Liver (tissue), 9 donors: Measurements from ENCODE around the gene MCM6. TPM values are rescaled to one million over a fixed set of nuclear protein-coding genes. Genes with fewer than 3 reads are reported as not detected.

Experiments
- DNase-seq: peaks from one replicate; pipeline ENCODE4 v3.0.0-alpha.2; 2017; ENCODE audit warnings: low spot score
- H3K27ac ChIP-seq, 2 donors: one replicate each; pipeline ENCODE4 v1.7.0; 2013; ENCODE audit warnings: inconsistent platforms in 2 of 2, low read length in 2 of 2, control low read depth in 1 of 2, low read depth in 1 of 2, mild to moderate bottlenecking in 1 of 2
- H3K27me3 ChIP-seq, 4 donors: one replicate each; pipeline versions ENCODE4 v1.6.1 to v1.7.0; 2013; ENCODE audit warnings: low read length in 3 of 4, inconsistent platforms in 1 of 4, mild to moderate bottlenecking in 1 of 4, moderate library complexity in 1 of 4; ENCODE audit not compliant: control insufficient read depth in 4 of 4, insufficient read depth in 4 of 4
- H3K36me3 ChIP-seq, 4 donors: one replicate each; pipeline versions ENCODE4 v1.6.1 to v1.7.0; 2013; ENCODE audit warnings: low read length in 3 of 4, mild to moderate bottlenecking in 3 of 4, low read depth in 1 of 4, moderate library complexity in 1 of 4; ENCODE audit not compliant: control insufficient read depth in 4 of 4, insufficient read depth in 3 of 4
- H3K4me1 ChIP-seq, 4 donors: one replicate each; pipeline versions ENCODE4 v1.6.1 to v1.7.0; 2013; ENCODE audit warnings: low read length in 3 of 4, mild to moderate bottlenecking in 3 of 4, moderate library complexity in 1 of 4; ENCODE audit not compliant: control insufficient read depth in 4 of 4, insufficient read depth in 4 of 4
- H3K4me3 ChIP-seq, 3 donors: one replicate each; pipeline versions ENCODE4 v1.6.1 to v1.7.0; 2013; ENCODE audit warnings: low read length in 3 of 3, control low read depth in 1 of 3, low read depth in 1 of 3, mild to moderate bottlenecking in 1 of 3
- H3K9ac ChIP-seq, 2 donors: one replicate each; pipeline ENCODE4 v1.7.0; 2013; ENCODE audit warnings: low read length in 2 of 2, mild to moderate bottlenecking in 2 of 2, moderate library complexity in 2 of 2, control low read depth in 1 of 2, low read depth in 1 of 2
- H3K9me3 ChIP-seq, 4 donors: one replicate each; pipeline versions ENCODE4 v1.6.1 to v1.7.0; 2013; ENCODE audit warnings: low read length in 3 of 4; ENCODE audit not compliant: control insufficient read depth in 4 of 4
- EGR1 ChIP-seq, 2 donors: IDR thresholded peaks; 2 replicates each; pipeline ENCODE4 v1.6.1; 2016 to 2018; ENCODE audit warnings: antibody characterized with exemption in 2 of 2, low read depth in 2 of 2
- FOXA1 ChIP-seq: IDR thresholded peaks from 2 replicates; pipeline ENCODE4 v1.6.1; 2016; ENCODE audit warnings: antibody characterized with exemption
- FOXA2 ChIP-seq: IDR thresholded peaks from 2 replicates; pipeline ENCODE4 v1.6.1; 2016; ENCODE audit warnings: antibody characterized with exemption
- GABPA ChIP-seq, 2 donors: IDR thresholded peaks in 1 of 2; conservative IDR thresholded peaks in 1 of 2; 2 replicates each; pipeline ENCODE4 v1.6.1; 2016; ENCODE audit warnings: antibody characterized with exemption in 2 of 2, mild to moderate bottlenecking in 1 of 2, moderate library complexity in 1 of 2
- HNF4A ChIP-seq, 2 donors: conservative IDR thresholded peaks; 2 replicates each; pipeline ENCODE4 v1.6.1; 2016; ENCODE audit warnings: antibody characterized with exemption in 2 of 2, mild to moderate bottlenecking in 2 of 2
- HNF4G ChIP-seq: IDR thresholded peaks from 2 replicates; pipeline ENCODE4 v1.6.1; 2016; ENCODE audit warnings: antibody characterized with exemption
- NR2F2 ChIP-seq: IDR thresholded peaks from 2 replicates; pipeline ENCODE4 v1.6.1; 2016; ENCODE audit warnings: antibody characterized with exemption
- RAD21 ChIP-seq, 2 donors: IDR thresholded peaks; 2 replicates each; pipeline ENCODE4 v1.6.1; 2016; ENCODE audit warnings: antibody characterized with exemption in 2 of 2, mild to moderate bottlenecking in 2 of 2
- RXRA ChIP-seq, 2 donors: IDR thresholded peaks; 2 replicates each; pipeline ENCODE4 v1.6.1; 2017 to 2018; ENCODE audit warnings: antibody characterized with exemption in 2 of 2, mild to moderate bottlenecking in 1 of 2
- SP1 ChIP-seq: IDR thresholded peaks from 2 replicates; pipeline ENCODE4 v1.6.1; 2018; ENCODE audit warnings: antibody characterized with exemption, mild to moderate bottlenecking
- TAF1 ChIP-seq: conservative IDR thresholded peaks from 2 replicates; pipeline ENCODE4 v1.6.1; 2016; ENCODE audit warnings: antibody characterized with exemption, mild to moderate bottlenecking
- YY1 ChIP-seq: IDR thresholded peaks from 2 replicates; pipeline ENCODE4 v1.6.1; 2016; ENCODE audit warnings: antibody characterized with exemption, mild to moderate bottlenecking
- WGBS: extraction: QIAGEN DNeasy Blood & Tissue Kit; methylation state at CpG from one replicate; pipeline ENCODE4 v1.1.7; 2013; 5-methylcytosine and 5-hydroxymethylcytosine counted together
- polyA plus RNA-seq, 2 donors: library from polyadenylated mRNA; stranded (reverse) in 1 of 2; unstranded in 1 of 2; fragments of 200-250 nt in 1 of 2; fragments of >200 nt in 1 of 2; fragmentation: Nextera tagmentation in 1 of 2; extraction: Ambion mirVana in 1 of 2; gene quantifications; one replicate each; pipeline versions ENCODE4 v1.2.1 to v1.2.3, GENCODE V29; 2013 to 2015
- total RNA-seq, 2 donors: library from RNA; depleted of rRNA; stranded (reverse); fragments of >200 nt; gene quantifications; one replicate each; pipeline ENCODE4 v1.2.3, GENCODE V29; 2014
- TF ChIP-seq, protein P1 (sequence below): IDR thresholded peaks from 2 replicates; pipeline ENCODE4 v1.6.1; 2016; ENCODE audit warnings: antibody characterized with exemption
- TF ChIP-seq, protein P2 (sequence below): fragments of 150-350 bp; IDR thresholded peaks from 2 replicates; pipeline ENCODE4 v1.5.1; 2017; ENCODE audit warnings: improper control_type of control experiment, low read depth, low read length; ENCODE audit not compliant: missing input control
- TF ChIP-seq, protein P3 (sequence below): IDR thresholded peaks from 2 replicates; pipeline ENCODE4 v1.6.1; 2016; ENCODE audit warnings: antibody characterized with exemption, mild to moderate bottlenecking
- TF ChIP-seq, protein P4 (sequence below): IDR thresholded peaks from 2 replicates; pipeline ENCODE4 v1.6.1; 2016; ENCODE audit warnings: antibody characterized with exemption
- donor health status: healthy.
- donor health status: healthy.
- donor health status: healthy.
- donor health status: healthy.
- donor health status: healthy.

The MCM6 gene
- total and polyA plus RNA-seq, 4 donors: 1.8 to 35.7 (median 2.8) TPM

DNA sequence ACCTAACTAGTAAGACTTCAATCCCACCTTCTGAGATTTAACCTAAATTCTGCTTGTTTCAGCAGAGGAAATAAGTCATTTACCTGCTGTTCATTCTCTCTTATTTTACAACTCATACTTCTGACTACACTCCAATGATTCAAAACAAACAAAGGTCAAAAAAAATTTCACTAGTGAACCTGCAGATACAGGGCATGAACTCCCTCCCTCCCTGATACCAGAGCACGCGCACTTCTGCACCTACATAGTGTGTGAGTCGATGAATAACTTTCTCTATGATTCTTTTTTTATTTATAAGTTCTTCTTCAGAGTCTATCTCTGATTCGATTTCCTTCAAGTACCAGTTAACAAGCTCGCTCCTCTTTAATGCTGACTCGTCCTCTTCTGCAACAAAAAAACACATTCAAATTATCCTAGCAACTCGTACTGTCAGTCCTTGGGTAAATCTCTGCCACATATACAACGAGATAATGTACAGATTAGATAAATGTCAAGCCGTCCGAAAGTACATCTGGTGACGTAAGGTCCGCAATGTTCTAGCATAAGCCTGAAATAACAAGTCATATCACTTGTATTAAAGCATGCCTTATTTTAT is 31.8 kb downstream of the MCM6 start:
- H3K4me3 ChIP-seq: no peak overlapping the region
- H3K9ac ChIP-seq: no peak overlapping the region
- H3K9me3 ChIP-seq: no peaks in the 10 kb centered on the region
- H3K27me3 ChIP-seq: no peaks in the 10 kb centered on the region
- no peak for DNase-seq
- no peak for TF ChIP-seq FOXA1
- TF ChIP-seq RXRA (IDR thresholded peaks at IDR 0.05): no peak
- TF ChIP-seq TAF1: no peak
- TF ChIP-seq EGR1 (IDR thresholded peaks at IDR 0.05; ENCODE audit: low read depth in 2 of 2): no peak
- TF ChIP-seq YY1: no peak
- TF ChIP-seq RAD21 (IDR thresholded peaks at IDR 0.05): no peak
- TF ChIP-seq SP1: no peak
- no peak overlapping the region for H3K27ac ChIP-seq
- H3K4me1 ChIP-seq: no peaks in the 10 kb centered on the region
- 95% methylated on average over 12 of the region's 12 CpGs for WGBS
- H3K36me3 ChIP-seq: peaks cover 0 to 10% (median 9%) of the 10 kb centered on the region in 4 donors

DNA sequence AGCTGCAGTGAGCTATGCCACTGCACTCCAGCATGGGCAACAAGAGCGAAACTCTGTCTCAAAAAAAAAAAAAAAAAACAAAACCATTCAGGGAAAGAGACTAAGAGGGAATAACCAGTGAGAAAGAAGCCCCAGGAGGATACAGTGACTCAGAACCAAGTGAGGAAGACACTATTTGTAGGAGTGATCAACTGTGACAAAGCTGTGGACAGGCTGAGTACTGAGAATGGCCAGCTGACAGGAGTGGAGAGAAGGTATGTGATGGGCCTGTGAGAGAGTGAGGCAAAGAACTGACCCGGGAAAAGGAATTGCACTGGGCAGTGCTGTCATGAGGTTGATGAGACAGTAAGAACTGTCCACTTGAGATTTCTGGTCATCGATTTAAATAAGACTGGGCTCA is 32.6 kb downstream of the MCM6 start:
- WGBS: 94% methylated on average over 3 of the region's 3 CpGs
- Histone ChIP-seq H3K9me3 (no peaks in the 10 kb centered on the region), H3K27ac (no peak overlapping the region), H3K27me3 (no peaks in the 10 kb centered on the region), H3K4me3 (no peak overlapping the region), H3K9ac (no peak overlapping the region), H3K4me1 (no peaks in the 10 kb centered on the region), H3K36me3 (peaks cover 0 to 10% (median 8%) of the 10 kb centered on the region in 4 donors)
- TF ChIP-seq, protein P1, sequence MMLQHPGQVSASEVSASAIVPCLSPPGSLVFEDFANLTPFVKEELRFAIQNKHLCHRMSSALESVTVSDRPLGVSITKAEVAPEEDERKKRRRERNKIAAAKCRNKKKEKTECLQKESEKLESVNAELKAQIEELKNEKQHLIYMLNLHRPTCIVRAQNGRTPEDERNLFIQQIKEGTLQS: no peak
- TF ChIP-seq GABPA (IDR thresholded peaks at IDR 0.05 in 1 of 2, conservative IDR thresholded peaks at IDR 0.05 in 1 of 2): no peak
- no peak for TF ChIP-seq RAD21 (IDR thresholded peaks at IDR 0.05)
- TF ChIP-seq TAF1: no peak
- TF ChIP-seq, protein P2, sequence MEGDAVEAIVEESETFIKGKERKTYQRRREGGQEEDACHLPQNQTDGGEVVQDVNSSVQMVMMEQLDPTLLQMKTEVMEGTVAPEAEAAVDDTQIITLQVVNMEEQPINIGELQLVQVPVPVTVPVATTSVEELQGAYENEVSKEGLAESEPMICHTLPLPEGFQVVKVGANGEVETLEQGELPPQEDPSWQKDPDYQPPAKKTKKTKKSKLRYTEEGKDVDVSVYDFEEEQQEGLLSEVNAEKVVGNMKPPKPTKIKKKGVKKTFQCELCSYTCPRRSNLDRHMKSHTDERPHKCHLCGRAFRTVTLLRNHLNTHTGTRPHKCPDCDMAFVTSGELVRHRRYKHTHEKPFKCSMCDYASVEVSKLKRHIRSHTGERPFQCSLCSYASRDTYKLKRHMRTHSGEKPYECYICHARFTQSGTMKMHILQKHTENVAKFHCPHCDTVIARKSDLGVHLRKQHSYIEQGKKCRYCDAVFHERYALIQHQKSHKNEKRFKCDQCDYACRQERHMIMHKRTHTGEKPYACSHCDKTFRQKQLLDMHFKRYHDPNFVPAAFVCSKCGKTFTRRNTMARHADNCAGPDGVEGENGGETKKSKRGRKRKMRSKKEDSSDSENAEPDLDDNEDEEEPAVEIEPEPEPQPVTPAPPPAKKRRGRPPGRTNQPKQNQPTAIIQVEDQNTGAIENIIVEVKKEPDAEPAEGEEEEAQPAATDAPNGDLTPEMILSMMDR: no peak
- no peak for TF ChIP-seq YY1
- TF ChIP-seq EGR1 (IDR thresholded peaks at IDR 0.05; ENCODE audit: low read depth in 2 of 2): no peak
- TF ChIP-seq, protein P3, sequence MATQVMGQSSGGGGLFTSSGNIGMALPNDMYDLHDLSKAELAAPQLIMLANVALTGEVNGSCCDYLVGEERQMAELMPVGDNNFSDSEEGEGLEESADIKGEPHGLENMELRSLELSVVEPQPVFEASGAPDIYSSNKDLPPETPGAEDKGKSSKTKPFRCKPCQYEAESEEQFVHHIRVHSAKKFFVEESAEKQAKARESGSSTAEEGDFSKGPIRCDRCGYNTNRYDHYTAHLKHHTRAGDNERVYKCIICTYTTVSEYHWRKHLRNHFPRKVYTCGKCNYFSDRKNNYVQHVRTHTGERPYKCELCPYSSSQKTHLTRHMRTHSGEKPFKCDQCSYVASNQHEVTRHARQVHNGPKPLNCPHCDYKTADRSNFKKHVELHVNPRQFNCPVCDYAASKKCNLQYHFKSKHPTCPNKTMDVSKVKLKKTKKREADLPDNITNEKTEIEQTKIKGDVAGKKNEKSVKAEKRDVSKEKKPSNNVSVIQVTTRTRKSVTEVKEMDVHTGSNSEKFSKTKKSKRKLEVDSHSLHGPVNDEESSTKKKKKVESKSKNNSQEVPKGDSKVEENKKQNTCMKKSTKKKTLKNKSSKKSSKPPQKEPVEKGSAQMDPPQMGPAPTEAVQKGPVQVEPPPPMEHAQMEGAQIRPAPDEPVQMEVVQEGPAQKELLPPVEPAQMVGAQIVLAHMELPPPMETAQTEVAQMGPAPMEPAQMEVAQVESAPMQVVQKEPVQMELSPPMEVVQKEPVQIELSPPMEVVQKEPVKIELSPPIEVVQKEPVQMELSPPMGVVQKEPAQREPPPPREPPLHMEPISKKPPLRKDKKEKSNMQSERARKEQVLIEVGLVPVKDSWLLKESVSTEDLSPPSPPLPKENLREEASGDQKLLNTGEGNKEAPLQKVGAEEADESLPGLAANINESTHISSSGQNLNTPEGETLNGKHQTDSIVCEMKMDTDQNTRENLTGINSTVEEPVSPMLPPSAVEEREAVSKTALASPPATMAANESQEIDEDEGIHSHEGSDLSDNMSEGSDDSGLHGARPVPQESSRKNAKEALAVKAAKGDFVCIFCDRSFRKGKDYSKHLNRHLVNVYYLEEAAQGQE: no peak
- TF ChIP-seq, protein P4, sequence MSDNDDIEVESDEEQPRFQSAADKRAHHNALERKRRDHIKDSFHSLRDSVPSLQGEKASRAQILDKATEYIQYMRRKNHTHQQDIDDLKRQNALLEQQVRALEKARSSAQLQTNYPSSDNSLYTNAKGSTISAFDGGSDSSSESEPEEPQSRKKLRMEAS: no peak
- TF ChIP-seq HNF4A (conservative IDR thresholded peaks at IDR 0.05): no peak
- TF ChIP-seq HNF4G: no peak
- TF ChIP-seq SP1: no peak
- no peak for TF ChIP-seq RXRA (IDR thresholded peaks at IDR 0.05)
- no peak for TF ChIP-seq NR2F2
- no peak for TF ChIP-seq FOXA2
- no peak for DNase-seq
